H9 (cell line): ENCODE results near the gene STARD4. TPM values are rescaled to one million over a fixed set of nuclear protein-coding genes. Genes with fewer than 3 reads are reported as not detected.

Experiments
- DNase-seq: peaks from one replicate; pipeline ENCODE4 v3.0.0-alpha.2; 2017
- H2AFZ ChIP-seq: one replicate; pipeline ENCODE4 v1.6.1; 2013; ENCODE audit warnings: mild to moderate bottlenecking, low read length, control low read depth, moderate library complexity
- H2AK5ac ChIP-seq: 2 replicates; pipeline ENCODE4 v1.6.1; 2013; ENCODE audit warnings: low read length, control low read depth, mixed read lengths; ENCODE audit not compliant: insufficient read length
- H2BK120ac ChIP-seq: one replicate; pipeline ENCODE4 v1.6.1; 2013; ENCODE audit warnings: low read depth, mild to moderate bottlenecking, low read length, control low read depth, inconsistent platforms; ENCODE audit not compliant: poor library complexity, severe bottlenecking
- H2BK12ac ChIP-seq: 2 replicates; pipeline ENCODE4 v1.6.1; 2013; ENCODE audit warnings: low read length, control low read depth, mixed read lengths, low read depth; ENCODE audit not compliant: insufficient read length
- H2BK15ac ChIP-seq: 2 replicates; pipeline ENCODE4 v1.6.1; 2013; ENCODE audit warnings: low read depth, low read length, control low read depth
- H2BK20ac ChIP-seq: one replicate; pipeline ENCODE4 v1.6.1; 2013; ENCODE audit warnings: low read depth, mild to moderate bottlenecking, low read length, control low read depth, inconsistent platforms; ENCODE audit not compliant: poor library complexity, severe bottlenecking
- H2BK5ac ChIP-seq: 2 replicates; pipeline ENCODE4 v1.6.1; 2013; ENCODE audit warnings: low read length, control low read depth, mixed read lengths; ENCODE audit not compliant: insufficient read length
- H3K14ac ChIP-seq: 2 replicates; pipeline ENCODE4 v1.6.1; 2013; ENCODE audit warnings: low read length, control low read depth; ENCODE audit not compliant: insufficient read depth
- H3K18ac ChIP-seq: 2 replicates; pipeline ENCODE4 v1.6.1; 2013; ENCODE audit warnings: low read depth, mild to moderate bottlenecking, mixed read lengths, low read length, control low read depth; ENCODE audit not compliant: insufficient read length
- H3K23ac ChIP-seq: 2 replicates; pipeline ENCODE4 v1.6.1; 2013; ENCODE audit warnings: low read length, control low read depth, mixed read lengths, low read depth; ENCODE audit not compliant: insufficient read length
- H3K23me2 ChIP-seq: 2 replicates; pipeline ENCODE4 v1.6.1; 2013; ENCODE audit warnings: low read depth, mild to moderate bottlenecking, mixed read lengths, low read length, control low read depth; ENCODE audit not compliant: insufficient read length, poor library complexity, severe bottlenecking
- H3K27ac ChIP-seq: 2 replicates; pipeline ENCODE4 v1.5.1; 2013; ENCODE audit warnings: low read length, control low read depth, mixed read lengths, low read depth; ENCODE audit not compliant: insufficient read length
- H3K27me3 ChIP-seq: 2 replicates; pipeline ENCODE4 v1.6.1; 2013; ENCODE audit warnings: low read length, control low read depth, inconsistent platforms; ENCODE audit not compliant: insufficient read depth
- H3K4ac ChIP-seq: 2 replicates; pipeline ENCODE4 v1.6.1; 2013; ENCODE audit warnings: low read depth, mild to moderate bottlenecking, control low read depth, inconsistent platforms, low read length, moderate library complexity
- H3K4me1 ChIP-seq: 2 replicates; pipeline ENCODE4 v1.6.1; 2013; ENCODE audit warnings: low read length, control low read depth, inconsistent platforms; ENCODE audit not compliant: insufficient read depth
- H3K4me2 ChIP-seq: 2 replicates; pipeline ENCODE4 v1.6.1; 2013; ENCODE audit warnings: low read length, control low read depth, mixed read lengths; ENCODE audit not compliant: insufficient read length, insufficient read depth
- H3K56ac ChIP-seq: 2 replicates; pipeline ENCODE4 v1.6.1; 2013; ENCODE audit warnings: low read depth, mild to moderate bottlenecking, mixed read lengths, low read length, control low read depth; ENCODE audit not compliant: insufficient read length
- H3K79me1 ChIP-seq: 2 replicates; pipeline ENCODE4 v1.6.1; 2013; ENCODE audit warnings: low read depth, mild to moderate bottlenecking, moderate library complexity, low read length, control low read depth, inconsistent platforms; ENCODE audit not compliant: insufficient read depth, poor library complexity, severe bottlenecking
- H3K79me2 ChIP-seq: 2 replicates; pipeline ENCODE4 v1.6.1; 2013; ENCODE audit warnings: low read length, control low read depth, inconsistent platforms; ENCODE audit not compliant: insufficient read depth
- H3K9ac ChIP-seq: 2 replicates; pipeline ENCODE4 v1.6.1; 2013; ENCODE audit warnings: low read length, control low read depth, mixed read lengths; ENCODE audit not compliant: insufficient read length; ENCODE audit errors: extremely low read depth
- H3K9me3 ChIP-seq: one replicate; pipeline ENCODE4 v1.6.1; 2013; ENCODE audit warnings: low read depth, low read length, inconsistent platforms; ENCODE audit not compliant: control insufficient read depth
- H3T11ph ChIP-seq: one replicate; pipeline ENCODE4 v1.6.1; 2013; ENCODE audit warnings: mild to moderate bottlenecking, low read length, control low read depth, inconsistent platforms
- H4K20me1 ChIP-seq: one replicate; pipeline ENCODE4 v1.6.1; 2013; ENCODE audit not compliant: control insufficient read depth, insufficient read length, insufficient read depth
- H4K5ac ChIP-seq: 2 replicates; pipeline ENCODE4 v1.6.1; 2013; ENCODE audit warnings: low read depth, mild to moderate bottlenecking, mixed read lengths, low read length, control low read depth; ENCODE audit not compliant: insufficient read length
- H4K8ac ChIP-seq: replicated peaks from 2 replicates; pipeline ENCODE4 v1.6.1; 2013; ENCODE audit warnings: low read length, control low read depth, mixed read lengths, low read depth; ENCODE audit not compliant: insufficient read length
- H4K91ac ChIP-seq: 2 replicates; pipeline ENCODE4 v1.6.1; 2013; ENCODE audit warnings: low read depth, mild to moderate bottlenecking, moderate library complexity, mixed read lengths, low read length, control low read depth; ENCODE audit not compliant: insufficient read length
- H3K27ac Mint-ChIP-seq, 3 experiments: 2 replicates in 2 of 3; 3 replicates in 1 of 3; pipeline ENCODE4 v1.8.0; 2020 to 2021; ENCODE audit warnings: mixed read lengths in 3 of 3, mild to moderate bottlenecking in 1 of 3, moderate library complexity in 1 of 3
- H3K27me3 Mint-ChIP-seq: 2 replicates; pipeline ENCODE4 v1.8.0; 2021; ENCODE audit warnings: low read depth, mild to moderate bottlenecking, moderate library complexity, mixed read lengths
- H3K36me3 Mint-ChIP-seq, 3 experiments: 2 replicates in 2 of 3; 3 replicates in 1 of 3; pipeline ENCODE4 v1.8.0; 2020 to 2021; ENCODE audit warnings: low read depth in 3 of 3, mixed read lengths in 3 of 3; ENCODE audit not compliant: insufficient read depth in 1 of 3
- H3K4me1 Mint-ChIP-seq, 2 experiments: 2 replicates each; pipeline ENCODE4 v1.8.0; 2020; ENCODE audit warnings: mixed read lengths in 2 of 2
- H3K4me3 Mint-ChIP-seq, 2 experiments: 2 replicates in 1 of 2; 3 replicates in 1 of 2; pipeline ENCODE4 v1.8.0; 2020 to 2021; ENCODE audit warnings: mild to moderate bottlenecking in 2 of 2, mixed read lengths in 2 of 2, moderate library complexity in 1 of 2
- H3K9me3 Mint-ChIP-seq, 2 experiments: 2 replicates in 1 of 2; 3 replicates in 1 of 2; pipeline ENCODE4 v1.8.0; 2020; ENCODE audit warnings: mild to moderate bottlenecking in 2 of 2, mixed read lengths in 2 of 2, moderate library complexity in 1 of 2
- total RNA-seq: library from RNA; stranded (reverse); gene quantifications from 2 replicates; pipeline ENCODE4 v1.2.1, GENCODE V29; 2021
- TF ChIP-seq, protein P1 (sequence below): fragments of 200-600 bp; sonication (generic); conservative IDR thresholded peaks from 3 replicates; pipeline ENCODE4 v1.8.0; 2021; ENCODE audit warnings: antibody characterized with exemption, mild to moderate bottlenecking

STARD4 gene
- total RNA-seq, 1 experiment from 2014 or later: 28.7 TPM

DNA sequence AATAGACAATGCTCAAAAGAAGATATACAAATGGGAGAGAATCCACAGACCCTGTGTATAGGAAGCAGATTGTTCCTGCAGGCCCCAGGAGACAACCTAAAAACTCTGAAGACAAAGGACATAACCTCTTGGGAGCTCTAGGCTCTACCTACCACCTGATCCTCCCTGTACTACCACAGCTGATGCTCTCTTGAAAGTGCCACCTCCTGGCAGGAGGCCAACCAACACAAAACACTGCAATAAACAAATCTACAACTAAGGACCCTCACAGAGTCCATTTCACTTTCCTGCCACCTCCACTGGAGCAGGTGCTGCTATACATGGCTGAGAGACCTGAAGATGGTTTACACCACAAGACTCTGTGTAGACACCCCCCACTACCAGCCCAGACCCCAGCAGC lies 49.0 kb downstream of the STARD4 start:
- TF ChIP-seq, protein P1, sequence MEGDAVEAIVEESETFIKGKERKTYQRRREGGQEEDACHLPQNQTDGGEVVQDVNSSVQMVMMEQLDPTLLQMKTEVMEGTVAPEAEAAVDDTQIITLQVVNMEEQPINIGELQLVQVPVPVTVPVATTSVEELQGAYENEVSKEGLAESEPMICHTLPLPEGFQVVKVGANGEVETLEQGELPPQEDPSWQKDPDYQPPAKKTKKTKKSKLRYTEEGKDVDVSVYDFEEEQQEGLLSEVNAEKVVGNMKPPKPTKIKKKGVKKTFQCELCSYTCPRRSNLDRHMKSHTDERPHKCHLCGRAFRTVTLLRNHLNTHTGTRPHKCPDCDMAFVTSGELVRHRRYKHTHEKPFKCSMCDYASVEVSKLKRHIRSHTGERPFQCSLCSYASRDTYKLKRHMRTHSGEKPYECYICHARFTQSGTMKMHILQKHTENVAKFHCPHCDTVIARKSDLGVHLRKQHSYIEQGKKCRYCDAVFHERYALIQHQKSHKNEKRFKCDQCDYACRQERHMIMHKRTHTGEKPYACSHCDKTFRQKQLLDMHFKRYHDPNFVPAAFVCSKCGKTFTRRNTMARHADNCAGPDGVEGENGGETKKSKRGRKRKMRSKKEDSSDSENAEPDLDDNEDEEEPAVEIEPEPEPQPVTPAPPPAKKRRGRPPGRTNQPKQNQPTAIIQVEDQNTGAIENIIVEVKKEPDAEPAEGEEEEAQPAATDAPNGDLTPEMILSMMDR: no peak
- no peak overlapping the region for H4K8ac ChIP-seq
- no peak overlapping the region for H2BK15ac ChIP-seq
- no peak overlapping the region for H2AFZ ChIP-seq
- H3K27ac Mint-ChIP-seq: peak overlapping the region in 2 of 3 experiments; percentile 16 to 71; a peak in 1 of 7 replicates
- H3K9me3 ChIP-seq: no peaks in the 10 kb centered on the region
- H3K18ac ChIP-seq: no peak overlapping the region
- H3K9ac ChIP-seq: no peak overlapping the region
- no peak overlapping the region for H2BK12ac ChIP-seq
- no peak overlapping the region for H2BK120ac ChIP-seq
- no peak overlapping the region for H2BK20ac ChIP-seq
- peaks cover 18 to 19% of the 10 kb centered on the region in 2 experiments for H3K4me1 Mint-ChIP-seq
- no peak overlapping the region for H3K14ac ChIP-seq
- no peak overlapping the region for H4K5ac ChIP-seq
- no peaks in the 10 kb centered on the region for H3K27me3 ChIP-seq
- peaks cover 3% of the 10 kb centered on the region; the same call in 1 of the 2 replicates for H3K4me1 ChIP-seq
- no peak overlapping the region for H3K4ac ChIP-seq
- H3K9me3 Mint-ChIP-seq: peaks cover 8 to 12% of the 10 kb centered on the region in 2 experiments; a peak in 4 of 5 replicates
- H2BK5ac ChIP-seq: no peak overlapping the region
- no peak overlapping the region for H3K56ac ChIP-seq
- peaks cover 0 to 16% (median 2%) of the 10 kb centered on the region in 3 experiments; a peak in 4 of 7 replicates for H3K36me3 Mint-ChIP-seq
- H2AK5ac ChIP-seq: no peak overlapping the region
- no peaks in the 10 kb centered on the region for H3K23me2 ChIP-seq
- no peak overlapping the region for H3K4me3 Mint-ChIP-seq
- no peak overlapping the region for H4K91ac ChIP-seq
- no peak overlapping the region for H3K27ac ChIP-seq
- no peaks in the 10 kb centered on the region for H3K27me3 Mint-ChIP-seq
- H3K23ac ChIP-seq: no peak overlapping the region
- peak; percentile 41 for DNase-seq
- H3K79me2 ChIP-seq: no peaks in the 10 kb centered on the region
- no peaks in the 10 kb centered on the region for H4K20me1 ChIP-seq
- no peaks in the 10 kb centered on the region for H3K79me1 ChIP-seq
- H3T11ph ChIP-seq: no peak overlapping the region
- no peak overlapping the region for H3K4me2 ChIP-seq
